NCI-H1105 (cell line): Measurements from ENCODE around the gene MOV10.
A peak's percentile ranks its signal among the peaks of the same experiment; 100 is the strongest.
"Not testable (repeated sequence)": the region's sequence is repeated elsewhere in the genome, so short reads cannot be mapped to it uniquely, and the experiment has no call there.

Experiments used
- DNase-seq: peaks from one replicate; lab custom pipeline; 2025; lab: John Stamatoyannopoulos, UW

Gene MOV10, protein sequence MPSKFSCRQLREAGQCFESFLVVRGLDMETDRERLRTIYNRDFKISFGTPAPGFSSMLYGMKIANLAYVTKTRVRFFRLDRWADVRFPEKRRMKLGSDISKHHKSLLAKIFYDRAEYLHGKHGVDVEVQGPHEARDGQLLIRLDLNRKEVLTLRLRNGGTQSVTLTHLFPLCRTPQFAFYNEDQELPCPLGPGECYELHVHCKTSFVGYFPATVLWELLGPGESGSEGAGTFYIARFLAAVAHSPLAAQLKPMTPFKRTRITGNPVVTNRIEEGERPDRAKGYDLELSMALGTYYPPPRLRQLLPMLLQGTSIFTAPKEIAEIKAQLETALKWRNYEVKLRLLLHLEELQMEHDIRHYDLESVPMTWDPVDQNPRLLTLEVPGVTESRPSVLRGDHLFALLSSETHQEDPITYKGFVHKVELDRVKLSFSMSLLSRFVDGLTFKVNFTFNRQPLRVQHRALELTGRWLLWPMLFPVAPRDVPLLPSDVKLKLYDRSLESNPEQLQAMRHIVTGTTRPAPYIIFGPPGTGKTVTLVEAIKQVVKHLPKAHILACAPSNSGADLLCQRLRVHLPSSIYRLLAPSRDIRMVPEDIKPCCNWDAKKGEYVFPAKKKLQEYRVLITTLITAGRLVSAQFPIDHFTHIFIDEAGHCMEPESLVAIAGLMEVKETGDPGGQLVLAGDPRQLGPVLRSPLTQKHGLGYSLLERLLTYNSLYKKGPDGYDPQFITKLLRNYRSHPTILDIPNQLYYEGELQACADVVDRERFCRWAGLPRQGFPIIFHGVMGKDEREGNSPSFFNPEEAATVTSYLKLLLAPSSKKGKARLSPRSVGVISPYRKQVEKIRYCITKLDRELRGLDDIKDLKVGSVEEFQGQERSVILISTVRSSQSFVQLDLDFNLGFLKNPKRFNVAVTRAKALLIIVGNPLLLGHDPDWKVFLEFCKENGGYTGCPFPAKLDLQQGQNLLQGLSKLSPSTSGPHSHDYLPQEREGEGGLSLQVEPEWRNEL

GRCh38 chr1:112674440-112674985 lies at the start of gene MOV10:
Gene MOV10 (plus strand): TSS chr1:112674659. CDS start chr1:112674913, 254 bp downstream.
- peak; percentile 62 for DNase-seq

GRCh38 chr1:112625696-112626095 lies 48.8 kb upstream of the MOV10 start:
- DNase-seq, result no peak

- no peak for DNase-seq
These were observed 48.3 kb upstream of the MOV10 start for GRCh38 chr1:112626193-112626592.

- no peak for DNase-seq
These were observed 47.6 kb upstream of the MOV10 start for GRCh38 chr1:112626887-112627286.

- DNase-seq, result no peak
These were observed 45.9 kb upstream of the MOV10 start for GRCh38 chr1:112628516-112628915.

DNA sequence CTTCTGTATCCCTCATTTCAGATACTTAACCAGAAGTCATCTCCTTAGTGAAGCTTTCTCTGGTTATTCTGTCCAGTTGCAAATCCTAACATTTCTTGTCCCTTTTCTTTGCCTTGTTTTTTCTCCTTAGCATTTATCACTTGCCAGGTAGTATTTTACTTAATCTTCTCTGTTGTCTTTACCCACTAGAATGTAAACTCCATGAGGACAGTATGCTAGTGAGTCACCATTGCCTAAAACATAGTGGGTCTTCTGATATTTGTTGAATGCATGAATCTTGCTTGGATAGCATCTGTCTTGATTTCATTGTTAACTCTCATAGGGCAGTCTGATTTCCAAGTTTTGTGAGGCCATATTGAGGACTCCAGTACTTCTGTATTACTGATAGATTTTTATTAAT lies 45.2 kb upstream of the MOV10 start:
- no peak for DNase-seq

DNA sequence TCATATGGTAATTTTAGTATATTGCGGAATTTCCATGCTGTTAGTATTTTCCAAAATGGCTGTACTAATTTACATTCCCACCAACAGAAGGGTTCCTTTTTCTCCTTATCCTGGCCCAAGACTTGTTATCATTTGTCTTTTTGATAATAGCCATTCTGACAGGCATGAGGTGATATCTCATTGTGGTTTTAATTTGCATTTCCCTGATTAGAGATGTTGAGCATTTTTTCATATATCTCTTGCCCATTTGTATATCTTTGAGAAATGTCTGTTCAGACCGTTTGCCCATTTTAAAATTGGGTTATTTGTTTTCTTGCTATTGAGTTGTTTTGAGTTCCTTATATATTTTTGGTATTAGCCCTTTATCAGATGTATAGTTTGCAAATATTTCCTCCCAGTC lies 40.8 kb upstream of the MOV10 start:
- DNase-seq, result no peak

DNA sequence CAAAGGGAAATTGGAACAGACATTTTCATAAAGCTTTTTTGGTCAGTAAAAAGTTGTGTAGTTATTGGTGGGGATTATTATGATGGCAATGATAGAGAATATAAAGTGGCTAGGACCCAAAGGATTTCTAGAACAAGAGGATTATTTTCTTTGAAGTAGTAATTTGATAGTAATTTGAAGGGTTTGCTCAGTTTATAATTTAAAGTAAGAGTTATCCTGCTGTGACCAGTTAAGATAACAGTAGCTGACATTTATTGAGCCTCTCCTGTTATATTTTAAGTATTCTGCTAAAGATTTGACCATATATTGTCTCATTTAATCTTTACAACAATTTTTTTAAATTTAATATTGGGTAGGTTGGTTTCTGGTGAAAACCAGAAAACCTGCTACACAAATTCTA lies 40.1 kb upstream of the MOV10 start:
- no peak for DNase-seq

DNA sequence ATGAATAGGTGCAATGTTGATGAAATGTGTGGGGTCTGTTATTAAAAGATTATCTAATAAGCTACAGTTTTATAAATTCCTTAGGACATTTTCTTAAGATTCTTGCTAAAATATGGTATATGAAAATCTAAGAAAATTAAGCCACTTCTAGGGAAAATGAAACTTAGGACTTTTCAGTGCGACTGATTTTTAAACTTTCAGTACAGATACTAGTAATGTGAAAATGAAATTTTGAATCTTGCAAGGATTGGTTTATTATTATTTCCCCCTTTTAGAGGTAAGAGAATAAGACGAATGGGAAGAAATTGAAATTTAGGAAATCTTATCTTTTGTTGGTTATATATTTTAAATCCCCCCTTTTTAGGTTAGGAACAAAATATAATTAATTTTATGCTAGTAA lies 38.4 kb upstream of the MOV10 start:
- DNase-seq, result no peak

GRCh38 chr1:112636597-112637253 lies 37.7 kb upstream of the MOV10 start:
- no peak for DNase-seq

GRCh38 chr1:112637254-112638109 lies 37.0 kb upstream of the MOV10 start:
- DNase-seq, result no peak

DNA sequence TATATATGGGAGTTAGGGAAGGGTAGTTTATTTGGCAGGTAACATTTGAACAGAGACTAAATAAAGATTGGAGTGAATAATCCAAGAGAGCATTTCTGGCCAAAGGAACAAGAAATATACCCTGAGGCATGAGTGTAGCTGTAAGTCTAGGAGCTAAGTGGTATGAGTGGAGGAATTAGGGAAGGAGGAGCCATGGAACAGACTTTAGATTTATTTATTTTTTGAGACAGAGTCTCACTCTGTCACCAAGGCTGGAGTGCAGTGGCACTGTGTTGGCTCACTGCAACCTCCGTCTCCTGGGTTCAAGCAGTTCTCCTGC lies 36.4 kb upstream of the MOV10 start:
- DNase-seq, result no peak

DNA sequence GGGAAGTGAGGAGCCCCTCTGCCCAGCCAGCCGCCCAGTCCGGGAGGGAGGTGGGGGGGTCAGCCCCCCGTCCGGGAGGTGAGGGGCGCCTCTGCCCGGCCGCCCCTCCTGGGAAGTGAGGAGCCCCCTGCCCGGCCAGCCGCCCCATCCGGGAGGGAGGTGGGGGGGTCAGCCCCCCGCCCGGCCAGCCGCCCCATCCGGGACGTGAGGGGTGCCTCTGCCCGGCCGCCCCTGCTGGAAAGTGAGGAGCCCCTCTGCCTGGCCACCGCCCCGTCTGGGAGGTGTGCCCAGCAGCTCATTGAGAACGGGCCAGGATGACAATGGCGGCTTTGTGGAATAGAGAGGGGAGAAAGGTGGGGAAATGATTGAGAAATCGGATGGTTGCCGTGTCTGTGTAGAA lies 34.0 kb upstream of the MOV10 start:
- not testable (repeated sequence) for DNase-seq

DNA sequence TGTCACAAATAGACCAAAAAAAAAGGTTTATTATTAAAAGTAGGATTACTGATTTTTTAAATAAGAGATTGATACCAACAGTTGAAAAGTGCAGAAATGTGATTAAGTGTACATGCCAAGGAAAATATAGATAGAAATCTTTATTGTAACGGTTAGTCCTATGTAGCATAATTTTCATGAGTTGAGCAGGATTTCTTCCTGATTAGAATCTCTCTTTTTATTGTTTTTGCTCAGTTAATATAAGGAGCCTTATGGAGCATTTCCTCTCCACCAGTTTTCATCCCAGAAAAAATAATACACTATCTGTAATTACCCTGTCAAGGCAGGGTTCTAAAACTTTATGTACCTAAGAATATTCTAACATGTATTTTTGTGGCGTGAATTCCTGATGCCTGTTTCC lies 31.4 kb upstream of the MOV10 start:
- no peak for DNase-seq

DNA sequence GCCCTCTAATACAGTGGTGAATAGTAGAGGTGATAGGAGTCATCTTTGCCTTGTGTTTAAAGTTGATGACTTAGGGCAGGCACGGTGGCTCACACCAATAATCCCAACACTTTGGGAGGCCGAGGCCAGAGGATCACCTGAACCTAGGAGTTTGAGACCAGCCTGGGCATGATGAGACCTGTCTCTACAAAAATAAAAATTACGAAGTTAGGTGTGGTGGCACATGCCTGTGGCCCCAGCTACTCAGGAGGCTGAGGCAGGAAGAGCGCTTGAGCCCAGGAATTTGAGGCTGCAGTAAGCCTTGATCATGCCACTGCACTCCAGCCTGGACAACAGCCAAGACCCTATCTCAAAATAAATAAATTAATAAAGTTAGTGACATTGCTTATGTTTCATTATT lies 28.2 kb upstream of the MOV10 start:
- no peak for DNase-seq

DNA sequence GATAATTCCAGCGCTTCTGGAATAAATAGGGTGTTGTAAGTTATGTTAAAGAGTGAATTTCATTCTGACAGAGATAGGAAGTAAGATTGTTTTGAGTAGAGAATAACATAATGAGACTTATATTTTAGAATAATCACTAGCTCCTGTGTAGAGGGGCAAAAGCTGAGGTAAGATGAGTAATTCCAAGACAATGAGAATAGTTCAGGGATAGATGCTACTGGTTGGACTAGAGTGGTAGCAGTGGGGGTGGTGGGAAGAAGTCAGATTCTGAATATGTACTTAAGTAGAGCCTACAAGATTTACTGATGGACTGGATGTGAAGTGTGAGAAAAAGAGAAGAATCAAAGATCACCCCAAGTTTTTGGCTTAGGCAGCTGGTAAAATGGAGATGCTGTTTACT lies 23.3 kb upstream of the MOV10 start:
- DNase-seq, result no peak

DNA sequence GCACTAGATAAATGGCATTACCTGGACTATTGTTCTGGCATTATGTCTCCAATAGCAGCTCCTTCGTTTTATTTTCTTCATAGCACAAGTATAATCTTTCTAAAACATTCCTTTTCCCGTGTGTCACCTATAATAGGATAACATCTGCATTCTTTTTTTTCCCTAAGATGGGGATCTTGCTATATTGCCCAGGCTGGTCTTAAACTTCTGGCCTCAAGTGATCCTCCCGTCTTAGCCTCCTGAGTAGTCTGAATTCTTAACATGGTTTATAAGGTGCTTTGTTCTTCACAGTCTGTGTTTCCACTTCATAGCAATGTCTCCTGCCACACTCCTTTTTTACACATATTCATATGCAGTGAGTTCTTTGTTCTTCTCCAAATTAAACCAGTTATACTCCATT lies 8.6 kb upstream of the MOV10 start:
- DNase-seq, result no peak

- DNase-seq, result no peak
These were observed 7.5 kb upstream of the MOV10 start for GRCh38 chr1:112666946-112667345.

- no peak for DNase-seq
These were observed 2.5 kb upstream of the MOV10 start for GRCh38 chr1:112672009-112672408.

DNA sequence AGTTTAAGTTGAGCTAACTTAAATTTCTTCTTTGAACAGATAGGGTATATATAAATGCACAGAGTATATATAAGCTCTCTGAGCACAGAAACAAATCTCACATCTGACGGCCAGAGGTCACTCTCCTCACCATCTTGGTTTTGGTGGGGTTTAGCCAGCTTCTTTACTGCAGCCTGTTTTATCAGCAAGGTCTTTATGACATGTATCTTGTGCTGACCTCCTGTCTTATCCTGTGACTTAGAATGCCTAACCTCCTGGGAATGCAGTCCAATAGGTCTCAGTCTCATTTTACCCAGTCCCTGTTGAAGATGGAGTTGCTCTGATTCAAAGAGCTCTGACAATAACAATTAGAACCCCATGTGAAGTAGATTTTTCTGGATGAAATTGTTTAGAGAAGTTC lies 1.6 kb upstream of the MOV10 start:
- DNase-seq, result no peak
